Forelimb muscle (tissue), 1 donor: ENCODE results near the gene MYH15. TPM values are rescaled to one million over a fixed set of nuclear protein-coding genes. Genes with fewer than 3 reads are reported as not detected.

Experiments
- DNase-seq: peaks from one replicate; pipeline ENCODE4 v3.0.0-alpha.2; 2013; ENCODE audit warnings: low read depth
- polyA plus RNA-seq: library from polyadenylated mRNA; unstranded; fragments of 120-200 nt; gene quantifications from one replicate; pipeline ENCODE4 v1.2.1, GENCODE V29; 2013; ENCODE audit not compliant: insufficient read length

The MYH15 gene
- polyA plus RNA-seq, 1 donor: 0.67 TPM

DNA sequence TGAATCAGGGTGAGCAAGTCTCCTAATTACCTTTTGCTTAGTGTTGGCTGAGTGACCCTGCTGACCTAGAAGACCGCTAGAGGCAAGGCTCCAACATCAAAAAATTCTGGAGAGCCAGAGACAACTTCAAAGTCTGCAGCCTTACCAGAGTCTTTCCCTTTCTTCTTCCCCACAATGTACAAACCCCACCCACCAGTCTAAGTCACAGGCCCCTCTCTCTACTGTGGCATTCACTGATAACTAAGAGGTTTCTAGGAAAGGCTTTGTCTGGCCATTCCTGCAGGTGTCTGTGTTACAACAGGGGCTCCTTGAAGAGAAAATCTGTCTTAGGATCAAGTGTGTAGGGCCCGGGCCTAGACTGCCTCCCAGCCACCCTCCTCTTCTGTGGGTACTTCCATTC lies 525 bp downstream of the MYH15 start:
- DNase-seq: no peak

DNA sequence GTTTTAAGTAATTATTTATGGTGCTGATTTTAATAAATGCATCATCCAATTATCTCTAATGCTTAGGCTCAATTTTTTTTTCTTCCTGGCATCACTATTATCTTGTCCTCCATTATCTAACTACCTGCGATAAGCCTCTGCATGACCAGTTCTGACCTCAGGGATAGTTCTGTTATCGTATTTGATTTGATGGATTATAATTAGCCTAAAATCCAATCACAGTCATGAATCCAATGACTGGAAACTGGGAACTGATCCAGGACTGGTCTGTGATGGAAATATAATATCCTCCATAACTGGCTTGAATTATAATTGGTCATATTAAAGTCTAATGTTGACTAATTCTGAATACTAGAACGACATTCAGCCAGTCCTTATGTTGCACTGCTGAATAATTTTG lies 1.1 kb downstream of the MYH15 start:
- no peak for DNase-seq

- DNase-seq: no peak
Measured at GRCh38 chr3:108507902-108508301, 2.5 kb downstream of the MYH15 start.

DNA sequence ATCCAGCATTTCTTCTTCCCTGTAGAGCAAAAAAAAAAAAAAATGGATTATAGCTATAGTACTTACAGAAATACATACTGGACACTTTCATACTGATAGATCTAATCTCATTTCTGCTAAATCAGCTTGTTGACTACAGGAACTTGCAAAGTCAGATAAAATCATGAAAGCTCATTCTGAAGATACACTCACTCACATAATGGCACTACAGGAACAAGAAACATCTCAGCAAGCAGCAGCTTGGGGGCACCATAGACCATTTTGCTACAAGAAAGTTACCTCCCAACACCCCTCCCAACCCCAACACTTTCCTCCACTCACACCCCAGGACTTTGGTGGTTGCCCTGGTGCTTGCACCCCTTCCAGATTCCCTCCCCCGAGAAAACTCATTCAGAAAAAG lies 4.6 kb downstream of the MYH15 start:
- no peak for DNase-seq

DNA sequence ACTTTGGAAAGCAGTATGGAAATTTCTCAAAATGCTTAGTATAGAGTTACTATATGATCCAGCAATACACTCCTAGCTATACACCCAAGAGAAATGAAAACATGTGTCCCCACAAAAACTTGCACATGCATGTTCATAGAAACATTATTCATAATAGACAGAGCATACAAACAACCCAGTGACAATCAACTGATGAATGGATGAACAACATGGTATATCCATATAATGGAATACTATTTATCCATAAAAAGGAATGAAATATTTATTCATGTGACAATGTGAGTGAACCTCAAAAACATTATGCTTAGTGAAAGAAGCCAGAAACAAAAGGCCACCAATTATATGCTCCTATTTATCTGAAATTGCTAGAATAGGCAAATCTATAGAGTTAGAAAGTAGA lies 6.7 kb downstream of the MYH15 start:
- no peak for DNase-seq

DNA sequence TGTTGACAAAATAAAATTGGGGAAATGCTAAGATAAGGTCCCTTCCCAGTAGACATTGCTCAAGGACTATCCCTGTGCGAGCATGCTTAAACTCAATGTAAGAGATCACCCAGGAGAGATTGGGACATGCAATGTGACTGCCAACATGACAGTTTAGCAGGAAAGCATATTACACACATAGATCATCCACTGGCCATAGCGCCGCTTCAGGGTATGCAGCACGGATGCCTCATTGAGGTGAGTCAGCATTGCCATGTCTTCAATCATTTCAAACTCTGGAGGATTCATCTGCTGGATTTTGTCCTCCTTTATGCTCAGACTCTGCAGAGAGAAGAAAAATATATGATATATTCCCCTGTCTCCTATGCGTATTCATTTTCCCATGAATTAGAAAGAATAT lies 8.9 kb downstream of the MYH15 start:
- DNase-seq: no peak

- no peak for DNase-seq
Measured at GRCh38 chr3:108500728-108501127, 9.7 kb downstream of the MYH15 start.

DNA sequence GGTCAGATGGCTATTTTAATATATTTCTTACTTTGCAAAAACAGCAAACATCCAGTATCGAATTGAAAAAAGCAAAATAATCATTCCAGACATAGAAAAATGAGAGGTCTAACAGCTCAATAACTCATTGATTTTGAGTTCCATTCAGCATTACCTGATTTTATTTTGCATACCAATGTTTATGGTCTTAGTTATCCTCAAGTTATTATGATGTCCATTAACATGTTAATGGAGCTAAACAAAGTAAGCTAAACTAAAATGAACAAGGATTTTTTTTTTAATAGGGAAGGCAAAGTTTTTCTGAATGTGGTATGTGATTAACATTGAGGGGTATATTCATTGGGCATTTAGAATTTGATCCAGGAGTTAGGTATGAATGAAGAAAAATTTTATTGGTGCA lies 13.1 kb downstream of the MYH15 start:
- DNase-seq: no peak

GRCh38 chr3:108495717-108496116 lies 14.7 kb downstream of the MYH15 start:
- no peak for DNase-seq

GRCh38 chr3:108494906-108495531 lies 15.4 kb downstream of the MYH15 start:
- DNase-seq: no peak

- no peak for DNase-seq
Measured at GRCh38 chr3:108493862-108494261, 16.5 kb downstream of the MYH15 start.

- no peak for DNase-seq
Measured at GRCh38 chr3:108491456-108491855, 18.9 kb downstream of the MYH15 start.

DNA sequence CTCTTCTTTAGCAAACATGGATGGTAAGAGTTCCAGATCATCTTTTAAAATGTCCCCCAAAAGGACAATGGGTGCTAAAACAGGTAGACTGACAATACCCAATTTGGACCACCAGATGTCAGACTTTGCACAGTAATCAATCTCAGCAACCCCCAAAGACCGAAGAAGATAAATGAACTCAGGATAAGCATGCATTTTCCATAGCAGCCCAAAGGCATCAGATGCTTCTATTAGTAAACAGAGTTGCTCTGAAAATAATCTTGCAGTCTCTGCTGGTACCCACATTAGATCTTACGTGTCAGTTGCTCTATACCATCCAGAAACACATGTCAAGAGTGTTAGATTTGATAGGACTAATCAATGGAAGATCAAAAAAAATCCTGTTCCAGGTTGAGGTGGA lies 20.6 kb downstream of the MYH15 start:
- DNase-seq: peak; percentile 34

- DNase-seq: no peak
Measured at GRCh38 chr3:108488631-108489030, 21.8 kb downstream of the MYH15 start.

DNA sequence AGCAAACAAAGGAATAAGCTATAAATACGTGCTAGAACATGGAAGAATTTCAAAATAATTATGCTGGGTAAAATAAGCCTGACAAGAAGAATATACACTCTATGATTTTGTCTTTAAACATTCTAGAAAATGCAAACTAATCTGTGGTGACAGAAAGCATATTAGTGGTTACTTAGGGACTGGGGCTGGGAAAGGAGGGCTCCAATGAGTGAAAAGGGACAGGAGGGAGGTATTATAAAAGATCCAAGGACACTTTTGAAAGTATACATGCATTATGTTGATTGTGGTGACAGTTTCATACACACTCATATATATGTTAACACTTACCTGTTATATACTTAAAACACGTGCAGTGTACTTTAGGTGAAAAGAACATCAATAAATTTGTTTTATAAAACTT lies 23.0 kb downstream of the MYH15 start:
- no peak for DNase-seq

DNA sequence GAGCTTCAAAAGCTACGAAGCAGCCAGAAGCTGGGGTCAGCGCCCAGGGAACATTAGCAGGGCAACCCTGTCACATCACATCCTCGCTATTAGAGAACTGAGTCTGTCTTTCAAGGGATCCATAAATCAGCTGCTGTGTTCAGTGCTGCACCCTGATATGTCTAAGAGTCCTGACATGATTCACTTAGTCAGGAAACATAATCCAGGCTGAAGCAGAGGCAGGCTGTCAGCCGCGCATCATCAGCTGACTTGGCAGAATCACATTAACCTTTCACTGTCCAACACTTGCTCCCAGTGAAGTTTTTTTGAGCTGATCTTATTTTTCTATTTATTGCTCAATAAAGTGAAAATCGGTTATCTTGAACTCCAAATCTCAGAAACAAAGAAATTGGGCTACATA lies 23.5 kb downstream of the MYH15 start:
- no peak for DNase-seq

DNA sequence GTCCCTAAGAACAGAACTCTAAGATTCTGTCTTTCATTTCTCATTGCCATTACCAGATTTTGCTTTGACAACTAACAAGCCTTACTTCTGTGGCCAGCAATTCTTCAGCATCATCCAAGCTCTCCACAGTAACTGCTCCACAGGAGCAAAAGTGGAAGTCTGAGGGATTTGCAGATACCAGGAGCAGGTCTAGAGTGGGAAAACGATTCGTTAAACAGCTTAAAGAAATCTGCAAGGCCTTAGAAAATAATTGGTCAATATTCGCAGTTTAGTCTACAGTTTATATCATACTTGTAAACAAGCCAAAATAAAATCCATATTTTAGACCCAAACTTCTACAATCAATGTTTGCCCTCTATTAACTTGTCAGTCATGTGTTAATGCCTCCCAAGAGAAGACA lies 24.1 kb downstream of the MYH15 start:
- DNase-seq: no peak

DNA sequence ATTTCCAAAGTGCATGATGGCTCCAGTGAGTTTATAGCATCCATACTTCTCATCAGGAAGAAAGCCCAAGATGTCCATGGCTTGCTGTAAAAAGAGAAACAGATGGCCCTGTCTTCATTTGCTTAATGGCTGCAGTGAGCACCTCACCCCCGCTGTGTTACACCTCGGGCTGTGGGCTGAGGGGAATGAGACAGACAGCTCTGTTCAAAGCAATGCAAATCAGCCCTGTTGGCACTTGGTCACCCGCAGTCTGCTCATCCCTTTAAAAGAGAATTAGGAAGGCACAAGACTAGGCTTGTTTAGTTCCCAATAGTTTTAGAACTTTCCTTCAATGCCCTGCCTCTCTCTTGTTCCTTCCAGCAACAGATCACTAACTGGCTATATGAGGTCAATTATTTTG lies 25.2 kb downstream of the MYH15 start:
- no peak for DNase-seq

DNA sequence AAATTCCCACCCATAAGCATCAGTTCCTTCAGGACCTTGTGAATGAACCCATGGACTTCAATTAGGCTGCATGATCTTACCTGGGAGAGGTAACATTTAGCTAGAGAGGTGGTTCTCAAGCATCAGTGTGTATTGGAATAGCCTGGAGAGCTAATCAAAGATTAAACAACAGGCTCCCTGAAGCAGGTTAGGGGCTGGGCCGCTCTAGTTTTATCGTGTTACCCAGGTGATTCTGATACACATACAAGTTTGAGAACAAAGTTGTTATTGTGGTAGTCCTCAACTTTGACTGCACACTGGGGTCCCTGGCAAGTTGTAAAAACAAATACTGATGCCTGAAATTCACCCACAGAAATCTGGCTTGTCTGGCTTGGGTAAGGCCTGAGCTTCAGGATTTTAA lies 31.2 kb downstream of the MYH15 start:
- DNase-seq: no peak

GRCh38 chr3:108477511-108478147 lies 32.8 kb downstream of the MYH15 start:
- peak; percentile 46 for DNase-seq

DNA sequence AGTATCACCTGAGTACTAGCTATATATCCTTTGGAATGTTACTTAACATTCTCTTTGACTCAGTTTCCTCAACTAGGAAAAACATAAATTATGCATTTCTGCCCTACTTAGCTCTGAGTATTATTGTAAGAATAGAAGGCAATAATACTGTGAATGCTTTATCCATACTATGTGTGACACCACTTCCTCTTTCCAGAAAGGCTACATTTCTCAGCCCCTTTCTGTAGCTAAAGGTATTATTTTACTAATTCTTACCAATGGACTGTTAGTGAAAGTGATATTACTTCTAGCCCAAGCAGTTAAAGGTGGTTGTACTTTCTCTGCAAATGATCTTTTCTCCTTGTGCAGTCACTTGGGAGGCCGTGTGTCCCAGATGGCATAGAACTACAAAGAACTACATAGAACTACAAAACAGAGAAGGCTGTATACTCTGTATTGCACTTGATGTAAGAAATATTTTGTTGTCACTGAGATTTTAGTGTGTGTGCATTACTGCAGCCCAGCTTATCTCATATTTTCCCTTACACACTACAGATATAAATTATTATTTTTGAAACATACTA lies 35.1 kb downstream of the MYH15 start:
- no peak for DNase-seq

DNA sequence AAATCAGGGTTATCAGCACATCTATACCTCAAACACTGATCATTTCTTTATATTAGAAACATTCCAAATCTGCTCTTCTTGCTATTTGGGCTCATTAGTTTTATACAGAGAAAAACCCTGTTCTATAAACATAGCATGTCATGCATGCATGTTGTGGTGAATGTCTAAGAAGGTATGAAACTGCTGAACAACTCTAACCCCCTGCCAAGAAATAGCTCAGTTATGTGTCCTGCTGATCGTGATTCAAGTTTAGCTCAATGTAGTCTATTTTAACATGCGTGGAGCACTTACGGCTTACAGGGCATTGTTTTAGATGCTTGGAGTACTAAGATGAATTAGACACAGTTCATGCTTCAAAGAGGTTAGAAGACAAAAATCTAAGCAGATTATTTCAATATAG lies 35.8 kb downstream of the MYH15 start:
- no peak for DNase-seq

- DNase-seq: no peak
Measured at GRCh38 chr3:108473711-108474110, 36.7 kb downstream of the MYH15 start.
